ENCODE measurements around the gene POLDIP3. TPM values are rescaled to one million over a fixed set of nuclear protein-coding genes. Genes with fewer than 3 reads are reported as not detected.
"Not testable (repeated sequence)": the region's sequence is repeated elsewhere in the genome, so short reads cannot be mapped to it uniquely, and the experiment has no call there.

Gene POLDIP3
- total RNA-seq, 1 donor from 2014 or later = 77.8 TPM

DNA sequence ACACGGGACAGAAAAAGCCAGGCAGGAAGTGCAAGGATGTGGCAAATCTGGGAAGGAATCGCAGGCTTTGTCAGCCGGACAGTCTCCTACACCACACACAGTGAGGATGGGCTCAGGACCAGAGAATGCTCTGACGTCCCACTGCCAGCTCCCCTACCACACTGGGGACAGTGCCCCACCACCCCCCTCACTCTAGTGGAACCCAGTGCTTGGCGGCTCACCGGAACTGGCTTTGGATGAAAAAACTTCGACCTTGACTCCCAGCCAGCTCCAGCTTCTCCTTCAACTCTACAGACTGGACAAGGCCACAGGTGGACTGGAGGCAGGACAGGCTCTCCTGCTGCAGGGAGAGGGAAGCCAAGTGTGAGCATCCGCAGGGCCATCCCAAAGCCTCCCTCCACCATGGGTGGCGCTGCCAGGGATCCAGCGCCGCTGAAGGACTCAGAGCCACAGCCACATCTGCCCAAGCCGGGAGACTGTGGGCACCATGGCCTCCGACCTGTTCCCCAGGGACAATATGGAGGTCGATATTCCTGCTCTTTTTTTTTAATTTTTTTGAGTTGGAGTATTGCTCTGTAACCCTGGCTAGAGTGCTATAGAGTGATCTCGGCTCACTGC is 37.0 kb downstream of the POLDIP3 start:
- Mint-ChIP-seq H3K27ac (ENCODE audit: unreplicated experiment) (no peak overlapping the region), H3K27me3 (ENCODE audit: unreplicated experiment) (no peaks in the 10 kb centered on the region), H3K9me3 (ENCODE audit: unreplicated experiment) (no peaks in the 10 kb centered on the region), H3K4me3 (ENCODE audit: unreplicated experiment) (no peak overlapping the region), H3K36me3 (ENCODE audit: unreplicated experiment) (peaks cover 7% of the 10 kb centered on the region), H3K4me1 (ENCODE audit: unreplicated experiment) (peaks cover 10% of the 10 kb centered on the region)
- TF ChIP-seq, protein P1, sequence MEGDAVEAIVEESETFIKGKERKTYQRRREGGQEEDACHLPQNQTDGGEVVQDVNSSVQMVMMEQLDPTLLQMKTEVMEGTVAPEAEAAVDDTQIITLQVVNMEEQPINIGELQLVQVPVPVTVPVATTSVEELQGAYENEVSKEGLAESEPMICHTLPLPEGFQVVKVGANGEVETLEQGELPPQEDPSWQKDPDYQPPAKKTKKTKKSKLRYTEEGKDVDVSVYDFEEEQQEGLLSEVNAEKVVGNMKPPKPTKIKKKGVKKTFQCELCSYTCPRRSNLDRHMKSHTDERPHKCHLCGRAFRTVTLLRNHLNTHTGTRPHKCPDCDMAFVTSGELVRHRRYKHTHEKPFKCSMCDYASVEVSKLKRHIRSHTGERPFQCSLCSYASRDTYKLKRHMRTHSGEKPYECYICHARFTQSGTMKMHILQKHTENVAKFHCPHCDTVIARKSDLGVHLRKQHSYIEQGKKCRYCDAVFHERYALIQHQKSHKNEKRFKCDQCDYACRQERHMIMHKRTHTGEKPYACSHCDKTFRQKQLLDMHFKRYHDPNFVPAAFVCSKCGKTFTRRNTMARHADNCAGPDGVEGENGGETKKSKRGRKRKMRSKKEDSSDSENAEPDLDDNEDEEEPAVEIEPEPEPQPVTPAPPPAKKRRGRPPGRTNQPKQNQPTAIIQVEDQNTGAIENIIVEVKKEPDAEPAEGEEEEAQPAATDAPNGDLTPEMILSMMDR (IDR thresholded peaks at IDR 0.05) = no peak
- DNase-seq (ENCODE audit: extremely low spot score, unreplicated experiment) = no peak

DNA sequence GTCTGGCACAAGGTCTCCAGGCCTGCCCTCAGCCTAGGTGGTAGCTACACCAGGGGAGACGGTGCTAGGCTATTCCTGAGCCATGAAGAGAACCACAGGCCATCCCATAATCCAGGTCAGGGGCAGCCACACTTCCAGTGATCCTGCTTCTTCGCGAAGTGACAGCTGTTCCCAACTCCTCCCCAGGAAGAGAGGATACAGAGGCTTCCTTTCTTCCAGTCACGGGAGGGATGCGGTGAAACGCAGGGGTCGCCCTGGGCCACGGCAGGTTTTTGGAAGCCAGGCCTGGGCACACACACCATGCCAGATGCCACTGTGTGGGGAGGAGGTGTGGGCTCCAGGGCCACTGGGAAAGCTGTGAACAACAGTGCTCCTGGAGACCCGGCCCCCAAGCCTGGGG is 37.5 kb downstream of the POLDIP3 start:
- not testable (repeated sequence) for H3K4me3 Mint-ChIP-seq (ENCODE audit: unreplicated experiment); H3K9me3 Mint-ChIP-seq (ENCODE audit: unreplicated experiment); H3K27me3 Mint-ChIP-seq (ENCODE audit: unreplicated experiment); H3K4me1 Mint-ChIP-seq (ENCODE audit: unreplicated experiment); DNase-seq (ENCODE audit: extremely low spot score, unreplicated experiment); H3K27ac Mint-ChIP-seq (ENCODE audit: unreplicated experiment); H3K36me3 Mint-ChIP-seq (ENCODE audit: unreplicated experiment)

DNA sequence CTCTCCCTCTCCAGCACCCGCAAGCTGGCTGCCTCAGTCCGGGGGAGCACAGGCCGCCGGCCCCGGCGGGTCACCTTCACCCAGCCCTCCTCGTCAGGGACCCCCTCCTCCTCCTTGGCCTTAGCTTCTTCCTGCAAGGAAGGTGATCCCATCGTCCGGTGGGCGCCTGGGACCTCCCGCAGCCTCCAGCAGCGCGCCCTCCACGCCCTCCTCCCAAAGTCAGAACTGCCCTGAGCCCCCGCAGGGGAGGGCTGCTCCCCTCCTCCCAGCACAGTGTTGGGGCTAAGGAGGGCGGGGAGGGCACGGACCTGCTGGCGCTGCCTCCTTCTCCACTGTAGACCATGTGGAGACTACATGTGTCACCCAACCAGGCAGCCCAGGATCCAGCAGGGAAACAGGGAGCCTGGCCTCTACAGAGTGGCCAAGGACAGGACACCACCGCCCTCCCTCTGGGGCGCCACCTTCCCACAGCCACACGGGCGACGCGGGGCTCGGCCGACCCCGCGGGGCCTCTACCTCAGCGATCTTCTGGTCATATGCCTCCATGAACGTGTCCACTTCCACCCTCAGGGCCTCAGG is 38.6 kb downstream of the POLDIP3 start:
- H3K27ac Mint-ChIP-seq (ENCODE audit: unreplicated experiment); H3K4me1 Mint-ChIP-seq (ENCODE audit: unreplicated experiment); DNase-seq (ENCODE audit: extremely low spot score, unreplicated experiment); H3K27me3 Mint-ChIP-seq (ENCODE audit: unreplicated experiment); H3K9me3 Mint-ChIP-seq (ENCODE audit: unreplicated experiment); H3K4me3 Mint-ChIP-seq (ENCODE audit: unreplicated experiment): not testable (repeated sequence)
- peaks cover 13% of the 10 kb centered on the region for H3K36me3 Mint-ChIP-seq (ENCODE audit: unreplicated experiment)

GRCh38 chr22:42574468-42574867 is 40.2 kb downstream of the POLDIP3 start:
- not testable (repeated sequence) for H3K9me3 Mint-ChIP-seq (ENCODE audit: unreplicated experiment); H3K27ac Mint-ChIP-seq (ENCODE audit: unreplicated experiment); DNase-seq (ENCODE audit: extremely low spot score, unreplicated experiment); H3K27me3 Mint-ChIP-seq (ENCODE audit: unreplicated experiment); H3K4me3 Mint-ChIP-seq (ENCODE audit: unreplicated experiment); H3K4me1 Mint-ChIP-seq (ENCODE audit: unreplicated experiment)
- peaks cover 15% of the 10 kb centered on the region for H3K36me3 Mint-ChIP-seq (ENCODE audit: unreplicated experiment)

GRCh38 chr22:42574046-42574445 is 40.6 kb downstream of the POLDIP3 start:
- H3K27ac Mint-ChIP-seq (ENCODE audit: unreplicated experiment); H3K9me3 Mint-ChIP-seq (ENCODE audit: unreplicated experiment); H3K4me1 Mint-ChIP-seq (ENCODE audit: unreplicated experiment); H3K27me3 Mint-ChIP-seq (ENCODE audit: unreplicated experiment); H3K4me3 Mint-ChIP-seq (ENCODE audit: unreplicated experiment); DNase-seq (ENCODE audit: extremely low spot score, unreplicated experiment): not testable (repeated sequence)
- peaks cover 15% of the 10 kb centered on the region for H3K36me3 Mint-ChIP-seq (ENCODE audit: unreplicated experiment)

DNA sequence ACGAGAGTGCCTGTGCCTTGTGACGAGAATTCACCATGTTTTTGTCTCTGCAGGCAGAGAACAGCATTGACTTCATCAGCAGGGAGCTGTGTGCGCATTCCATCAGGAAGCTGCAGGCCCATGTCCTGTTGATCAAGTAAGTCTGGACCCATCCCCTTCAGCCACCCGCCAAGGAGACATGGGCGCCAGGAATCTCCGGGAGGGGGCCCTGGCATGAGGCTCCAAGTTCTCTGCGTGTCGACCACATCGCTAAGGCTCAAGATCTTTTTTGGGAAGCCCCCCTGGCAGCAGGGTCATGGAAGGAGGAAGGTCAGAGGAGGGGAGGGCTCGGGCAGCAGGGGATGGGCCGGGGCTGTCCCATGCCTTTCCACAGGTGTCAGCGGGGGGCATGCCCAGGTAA is 43.6 kb downstream of the POLDIP3 start:
- H3K27ac Mint-ChIP-seq (ENCODE audit: unreplicated experiment); H3K9me3 Mint-ChIP-seq (ENCODE audit: unreplicated experiment); H3K27me3 Mint-ChIP-seq (ENCODE audit: unreplicated experiment); H3K4me1 Mint-ChIP-seq (ENCODE audit: unreplicated experiment); H3K4me3 Mint-ChIP-seq (ENCODE audit: unreplicated experiment); DNase-seq (ENCODE audit: extremely low spot score, unreplicated experiment): not testable (repeated sequence)
- H3K36me3 Mint-ChIP-seq (ENCODE audit: unreplicated experiment) = peaks cover 12% of the 10 kb centered on the region

GRCh38 chr22:42570580-42570979 is 44.1 kb downstream of the POLDIP3 start:
- peaks cover 12% of the 10 kb centered on the region for H3K36me3 Mint-ChIP-seq (ENCODE audit: unreplicated experiment)
- DNase-seq (ENCODE audit: extremely low spot score, unreplicated experiment); H3K27me3 Mint-ChIP-seq (ENCODE audit: unreplicated experiment); H3K9me3 Mint-ChIP-seq (ENCODE audit: unreplicated experiment); H3K4me3 Mint-ChIP-seq (ENCODE audit: unreplicated experiment); H3K4me1 Mint-ChIP-seq (ENCODE audit: unreplicated experiment); H3K27ac Mint-ChIP-seq (ENCODE audit: unreplicated experiment): not testable (repeated sequence)

DNA sequence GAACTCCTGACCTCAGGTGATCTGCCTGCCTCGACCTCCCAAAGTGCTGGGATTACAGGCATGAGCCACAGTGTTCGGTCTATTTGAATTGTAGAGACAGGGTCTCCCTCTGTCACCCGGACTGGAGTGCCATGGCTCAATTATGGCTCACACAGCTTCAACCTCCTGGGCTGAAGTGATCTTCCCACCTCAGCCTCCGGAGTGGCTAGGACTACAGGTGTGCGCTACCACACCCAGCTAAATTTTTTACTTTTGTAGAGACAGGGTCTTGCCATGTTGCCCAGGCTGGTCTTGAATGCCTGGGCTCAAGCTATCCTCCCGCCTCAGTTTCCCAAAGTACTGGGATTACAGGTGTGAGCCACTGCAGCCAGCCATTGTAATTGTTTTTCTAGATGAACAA is 46.7 kb downstream of the POLDIP3 start:
- not testable (repeated sequence) for H3K27me3 Mint-ChIP-seq (ENCODE audit: unreplicated experiment); H3K36me3 Mint-ChIP-seq (ENCODE audit: unreplicated experiment); DNase-seq (ENCODE audit: extremely low spot score, unreplicated experiment); H3K9me3 Mint-ChIP-seq (ENCODE audit: unreplicated experiment); H3K4me1 Mint-ChIP-seq (ENCODE audit: unreplicated experiment); H3K4me3 Mint-ChIP-seq (ENCODE audit: unreplicated experiment); H3K27ac Mint-ChIP-seq (ENCODE audit: unreplicated experiment)

Data from osteocyte (in vitro differentiated cells).